Urothelium cell line (cell line): ENCODE measurements around the gene PROK2.

Experiments
- DNase-seq: peaks from one replicate; pipeline ENCODE4 v3.0.0; 2011; ENCODE audit warnings: low spot score, mixed read lengths
- FAIRE-seq: peaks from 2 replicates; lab custom pipeline; 2011; peaks lifted over from hg19 to GRCh38; lab: Jason Lieb, UNC

The PROK2 gene

DNA sequence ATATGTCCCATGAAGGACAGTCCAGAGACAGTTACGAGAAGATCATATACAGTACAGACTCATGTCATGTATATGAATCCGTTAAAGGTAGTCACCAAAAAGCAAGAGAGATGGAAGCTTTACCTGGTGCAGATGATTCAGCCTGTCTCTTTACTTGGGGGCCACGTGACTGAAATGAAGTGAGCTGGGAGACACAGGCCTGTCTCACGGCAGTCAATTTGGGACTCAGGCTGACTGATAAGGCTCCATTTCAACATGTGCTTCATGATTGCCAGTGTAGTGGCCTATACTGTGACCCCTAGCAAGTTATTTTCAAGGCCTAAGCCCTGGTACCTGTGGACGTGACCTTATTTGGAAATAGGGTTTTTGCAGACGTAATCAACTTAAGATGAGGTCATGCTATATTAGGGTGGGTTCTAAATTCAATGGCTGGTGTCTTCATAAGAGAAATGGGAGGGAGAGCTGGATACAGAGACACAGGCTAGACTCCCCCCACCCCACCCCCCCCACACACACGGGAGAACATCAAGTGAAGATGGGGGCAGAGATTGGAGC is 3.0 kb upstream of the PROK2 start:
- DNase-seq (no peak), FAIRE-seq (no peak)

- FAIRE-seq (no peak), DNase-seq (no peak)
Measured at GRCh38 chr3:71786551-71786950, 1.6 kb upstream of the PROK2 start.

DNA sequence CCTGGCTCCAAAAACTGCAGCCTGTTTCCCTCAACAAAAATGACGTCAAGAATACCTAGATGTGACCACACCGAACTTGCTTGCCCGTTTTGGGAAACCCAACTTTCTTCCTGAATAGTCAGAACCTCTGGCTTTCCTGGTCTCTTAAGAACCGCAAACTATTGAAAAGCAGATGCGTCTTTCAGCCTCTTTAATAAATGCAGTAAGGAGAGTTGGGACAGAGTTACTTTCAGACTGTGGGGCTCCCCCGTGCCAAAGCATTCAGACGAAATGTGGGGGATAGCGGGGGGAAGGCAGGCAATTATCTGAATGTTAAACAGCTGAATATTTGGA is 1.2 kb upstream of the PROK2 start:
- no peak for DNase-seq
- FAIRE-seq: no peak

DNA sequence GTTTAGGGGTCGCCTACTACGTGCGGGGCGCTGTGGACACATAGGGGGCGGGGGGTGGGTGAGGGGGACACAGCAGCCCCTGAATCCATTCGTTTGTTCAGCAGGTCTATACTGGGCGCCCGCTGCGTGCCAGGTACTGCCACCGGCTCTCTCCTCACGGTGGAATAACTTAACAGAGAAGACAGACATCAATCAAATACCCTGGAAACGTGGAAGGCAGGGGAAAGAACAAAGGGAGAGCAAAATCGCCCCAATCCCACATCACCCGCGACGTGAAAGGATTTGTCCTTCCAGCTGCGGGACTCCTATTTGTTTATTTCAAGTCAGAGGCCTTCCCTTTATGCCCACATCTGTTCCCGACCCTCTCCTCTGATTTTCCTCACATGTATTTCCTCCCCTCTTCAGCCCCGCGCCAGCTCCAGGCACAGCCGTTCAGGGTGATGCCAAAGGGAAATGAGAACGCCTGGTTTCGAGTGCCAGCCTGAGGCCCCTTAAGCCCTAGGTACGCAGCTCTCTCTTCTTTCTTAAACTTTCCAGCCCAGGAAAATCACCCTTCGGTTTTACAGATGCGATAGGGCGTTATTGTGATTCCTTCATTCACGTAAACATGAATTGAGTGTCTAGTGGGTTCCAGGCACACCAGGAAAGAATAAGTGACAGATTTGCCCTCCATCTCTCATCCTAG is 726 bp upstream of the PROK2 start:
- FAIRE-seq: no peak

DNA sequence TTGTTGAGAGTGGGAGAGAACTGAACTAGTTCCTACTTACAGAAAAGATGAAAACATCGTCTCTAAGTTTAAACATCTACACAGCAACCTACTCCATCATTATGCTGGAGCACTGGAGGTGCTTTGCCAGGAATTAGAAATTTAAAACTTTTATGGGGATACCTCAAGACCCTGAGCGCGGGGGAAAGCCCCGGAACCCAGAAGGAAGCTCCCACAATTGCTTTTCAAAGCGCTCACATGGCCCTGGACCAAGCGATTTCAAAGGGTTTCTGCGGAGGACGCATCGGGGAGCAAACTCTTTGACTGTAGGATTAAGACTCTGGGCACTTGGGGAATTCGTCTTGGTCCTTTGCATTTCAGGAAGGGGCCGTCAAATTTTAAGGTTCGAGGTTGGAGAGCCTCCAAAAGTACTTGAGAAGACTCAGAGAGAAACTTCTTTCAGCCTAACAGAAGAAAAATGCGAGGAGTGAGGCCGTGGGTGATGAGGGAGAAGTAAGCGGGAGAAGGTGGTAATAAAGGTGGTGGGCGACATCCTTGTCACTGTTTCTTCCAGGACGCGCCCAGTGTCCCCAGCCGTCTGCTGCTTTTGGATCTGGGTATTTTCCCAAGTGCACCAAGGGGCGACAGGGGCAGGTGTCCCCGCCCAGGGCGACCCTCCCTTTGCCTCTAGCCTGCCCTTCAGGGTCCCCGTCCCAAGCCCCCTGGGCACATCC is 591 bp downstream of the PROK2 start:
- FAIRE-seq (no peak), DNase-seq (no peak)

More for the DNA sequence above, 726 bp upstream of the PROK2 start:
- DNase-seq: no peak

- FAIRE-seq (no peak), DNase-seq (no peak)
Measured at GRCh38 chr3:71783152-71783551, 1.8 kb downstream of the PROK2 start.

DNA sequence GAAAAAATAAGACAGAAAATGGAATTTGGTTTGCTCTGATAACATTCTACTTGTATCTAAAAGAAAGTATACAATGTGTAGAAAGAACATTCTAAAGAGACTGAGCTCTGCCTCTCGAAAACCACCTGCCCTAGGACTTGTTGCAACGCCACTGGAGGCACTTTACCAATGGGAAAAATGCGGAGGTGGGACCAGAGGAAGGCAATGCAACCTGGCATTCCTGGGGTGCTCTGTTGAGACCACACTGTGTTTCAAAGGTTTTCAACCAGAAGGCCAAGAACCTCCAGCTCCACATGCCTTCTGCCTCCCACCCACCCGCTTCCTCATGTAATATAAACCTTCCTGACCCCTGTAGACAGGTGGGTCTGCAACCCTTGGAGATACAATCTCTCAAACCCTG is 4.5 kb downstream of the PROK2 start:
- DNase-seq (no peak), FAIRE-seq (no peak)

GRCh38 chr3:71779674-71780377 is 5.1 kb downstream of the PROK2 start:
- no peak for DNase-seq
- no peak for FAIRE-seq

- DNase-seq (no peak), FAIRE-seq (no peak)
Measured at GRCh38 chr3:71778353-71778752, 6.6 kb downstream of the PROK2 start.

- no peak for DNase-seq
- FAIRE-seq: no peak
Measured at GRCh38 chr3:71776538-71776937, 8.4 kb downstream of the PROK2 start.

GRCh38 chr3:71771884-71772283 is 13.1 kb downstream of the PROK2 start:
- FAIRE-seq (no peak), DNase-seq (no peak)

DNA sequence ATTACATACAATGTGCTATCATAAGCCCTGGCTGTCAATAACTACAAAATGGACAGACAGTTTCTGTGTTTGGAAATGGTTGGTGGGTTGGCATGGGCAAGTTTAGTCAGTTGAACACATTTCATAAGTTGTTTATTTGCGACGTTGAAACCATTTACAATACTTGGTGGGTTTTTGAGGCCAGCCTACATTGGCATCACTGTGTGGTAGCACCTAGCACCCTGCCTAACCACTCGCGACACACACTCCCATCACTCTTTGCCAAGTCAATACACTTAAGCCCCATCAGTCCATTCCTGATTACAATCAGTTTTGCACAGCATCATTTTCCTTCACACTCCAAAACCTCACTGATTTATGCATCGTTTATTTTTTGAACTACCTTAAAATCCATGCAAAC is 13.8 kb downstream of the PROK2 start:
- DNase-seq: no peak

DNA sequence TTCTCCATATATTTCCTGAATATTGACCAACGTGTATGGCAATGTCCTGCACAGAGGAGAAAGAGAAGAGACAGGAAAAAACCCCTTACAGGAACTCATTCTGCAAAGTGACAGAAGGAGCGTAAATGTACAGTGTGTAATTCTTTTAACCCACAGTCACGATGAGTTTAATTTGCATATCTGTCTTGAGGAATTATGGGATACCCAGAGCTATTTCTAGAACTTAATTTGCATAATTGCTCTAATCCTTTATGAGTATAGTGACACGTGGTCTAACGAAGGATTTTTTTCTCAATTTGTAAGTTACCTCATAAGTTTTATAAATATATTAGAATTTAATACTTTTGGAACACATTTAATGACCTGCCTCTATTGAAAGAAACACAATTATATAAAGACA is 21.5 kb downstream of the PROK2 start:
- FAIRE-seq (no peak), DNase-seq (no peak)

More for the DNA sequence above, 13.8 kb downstream of the PROK2 start:
- no peak for FAIRE-seq

DNA sequence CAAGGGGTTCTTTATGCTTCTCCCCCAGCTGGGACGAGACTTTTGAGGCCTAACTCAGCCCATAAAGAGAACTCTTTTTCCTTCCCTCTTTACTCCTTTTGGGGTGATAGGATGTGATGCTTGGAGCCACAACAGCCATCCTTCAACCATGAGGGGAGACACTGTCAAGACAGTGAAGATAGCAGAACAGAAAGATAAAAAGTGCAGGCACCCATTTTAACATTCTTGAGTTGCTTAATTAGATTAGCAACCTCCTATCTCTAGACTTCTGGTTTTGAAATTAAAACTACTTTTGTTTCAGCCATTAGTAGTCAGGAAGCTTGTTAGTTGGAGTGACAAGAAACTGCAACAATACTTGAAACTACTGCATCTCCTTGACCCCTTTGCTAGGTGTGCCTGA is 24.8 kb downstream of the PROK2 start:
- FAIRE-seq (no peak), DNase-seq (no peak)

DNA sequence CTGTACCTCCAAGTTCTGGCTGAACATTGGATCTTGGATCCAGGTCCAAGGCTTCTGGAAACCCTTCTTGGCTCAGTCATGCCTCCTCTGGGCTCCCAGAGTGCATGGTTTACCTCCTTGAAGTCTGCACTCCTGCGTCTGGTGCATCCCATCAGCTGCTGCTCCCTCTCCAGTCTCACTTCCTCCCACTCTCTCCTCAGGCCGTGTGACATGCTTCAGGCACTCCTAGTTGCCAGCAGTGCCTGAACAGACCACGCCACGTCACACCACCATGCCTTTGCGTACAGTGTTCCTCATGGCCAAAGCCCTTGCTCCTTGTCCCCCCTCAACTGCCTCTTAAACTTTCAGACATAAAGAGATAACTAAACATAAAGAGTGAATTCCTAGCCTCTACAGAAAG is 25.5 kb downstream of the PROK2 start:
- FAIRE-seq: no peak
- no peak for DNase-seq

DNA sequence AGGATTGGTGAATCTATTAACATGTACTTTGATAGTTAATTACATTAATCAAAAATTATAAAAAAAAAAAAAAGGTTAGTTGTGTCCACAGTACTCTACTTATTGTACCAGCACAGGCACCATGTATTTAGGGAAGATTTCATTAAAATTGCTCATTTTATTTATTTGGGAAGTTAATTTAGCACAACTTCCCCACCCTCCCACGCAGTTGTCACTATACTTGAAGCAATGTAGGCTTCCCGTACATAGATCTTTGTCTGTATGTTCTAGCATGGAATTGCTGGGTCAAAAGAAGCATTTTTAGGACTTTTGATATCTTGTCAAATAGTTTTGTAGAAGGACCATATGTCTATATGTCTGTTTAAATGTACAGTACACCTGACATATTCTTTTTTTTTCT is 26.9 kb downstream of the PROK2 start:
- FAIRE-seq (no peak), DNase-seq (no peak)

GRCh38 chr3:71754610-71755253 is 30.2 kb downstream of the PROK2 start:
- no peak for FAIRE-seq
- peak; percentile 13 for DNase-seq

DNA sequence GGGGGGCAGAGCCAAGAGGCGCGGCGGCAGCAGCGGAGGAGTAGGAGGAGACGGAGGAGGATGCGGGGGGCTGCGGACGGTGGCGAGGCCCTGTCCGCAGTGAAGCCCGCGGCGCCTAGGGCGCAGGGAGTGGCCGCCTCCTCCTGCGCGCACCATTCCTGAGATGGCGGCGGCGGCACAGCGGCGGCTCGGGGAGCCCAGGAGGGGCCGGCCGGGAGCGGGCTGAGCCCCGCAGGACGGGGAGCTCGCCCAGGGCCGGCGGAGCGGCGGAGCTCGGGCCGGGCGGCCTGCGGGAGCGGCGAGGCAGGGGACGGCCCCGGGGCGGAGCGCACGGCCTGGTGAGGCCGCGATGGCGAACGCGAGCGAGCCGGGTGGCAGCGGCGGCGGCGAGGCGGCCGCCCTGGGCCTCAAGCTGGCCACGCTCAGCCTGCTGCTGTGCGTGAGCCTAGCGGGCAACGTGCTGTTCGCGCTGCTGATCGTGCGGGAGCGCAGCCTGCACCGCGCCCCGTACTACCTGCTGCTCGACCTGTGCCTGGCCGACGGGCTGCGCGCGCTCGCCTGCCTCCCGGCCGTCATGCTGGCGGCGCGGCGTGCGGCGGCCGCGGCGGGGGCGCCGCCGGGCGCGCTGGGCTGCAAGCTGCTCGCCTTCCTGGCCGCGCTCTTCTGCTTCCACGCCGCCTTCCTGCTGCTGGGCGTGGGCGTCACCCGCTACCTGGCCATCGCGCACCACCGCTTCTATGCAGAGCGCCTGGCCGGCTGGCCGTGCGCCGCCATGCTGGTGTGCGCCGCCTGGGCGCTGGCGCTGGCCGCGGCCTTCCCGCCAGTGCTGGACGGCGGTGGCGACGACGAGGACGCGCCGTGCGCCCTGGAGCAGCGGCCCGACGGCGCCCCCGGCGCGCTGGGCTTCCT is 31.0 kb downstream of the PROK2 start, which contains the start of gene GPR27:
GPR27 (plus strand) TSS at position 155 of the 909 bp plus-strand sequence; CDS start at position 350, 195 bp downstream.
- FAIRE-seq (peak; percentile 67), DNase-seq (peak; percentile 46)

GRCh38 chr3:71752831-71753700 is 31.9 kb downstream of the PROK2 start:
- FAIRE-seq (no peak), DNase-seq (peak; percentile 10)
